Breast epithelium (tissue), 4 donors: Measurements from ENCODE around the gene SH3BP4. TPM values are rescaled to one million over a fixed set of nuclear protein-coding genes. Genes with fewer than 3 reads are reported as not detected.

Experiments used
- DNase-seq, 2 donors: peaks; one replicate each; pipeline ENCODE4 v3.0.0-alpha.2; 2019; ENCODE audit warnings: low spot score in 2 of 2
- H3K27ac ChIP-seq, 2 donors: fragments of 200-600 bp; sonication (generic) in 1 of 2; one replicate each; pipeline ENCODE4 v1.5.1; 2016 to 2019; ENCODE audit warnings: mild to moderate bottlenecking in 1 of 2
- H3K27me3 ChIP-seq, 2 donors: fragments of 200-600 bp; sonication (generic) in 1 of 2; one replicate each; pipeline versions ENCODE4 v1.5.1 to v1.6.0; 2017 to 2019; ENCODE audit warnings: control low read depth in 1 of 2, mild to moderate bottlenecking in 1 of 2
- H3K36me3 ChIP-seq: fragments of 200-600 bp; one replicate; pipeline ENCODE4 v1.5.1; 2019
- H3K4me1 ChIP-seq, 2 donors: fragments of 200-600 bp; sonication (generic); one replicate each; pipeline ENCODE4 v1.5.1; 2016 to 2019; ENCODE audit warnings: control low read depth in 1 of 2
- H3K4me3 ChIP-seq, 3 donors: fragments of 200-600 bp; sonication (generic); 1 replicate in 2 of 3; 2 replicates in 1 of 3; pipeline ENCODE4 v1.5.1; 2016 to 2019; ENCODE audit warnings: mild to moderate bottlenecking in 3 of 3, moderate library complexity in 2 of 3
- H3K9me3 ChIP-seq, 2 donors: fragments of 200-600 bp; sonication (generic) in 1 of 2; one replicate each; pipeline ENCODE4 v1.5.1; 2016 to 2019; ENCODE audit warnings: control low read depth in 1 of 2
- POLR2A ChIP-seq: fragments of 450-650 bp; IDR thresholded peaks from one replicate; pipeline ENCODE4 v1.6.1; 2016; ENCODE audit warnings: antibody characterized with exemption, mild to moderate bottlenecking, moderate library complexity
- POLR2AphosphoS5 ChIP-seq, 3 donors: sonication (generic); formaldehyde crosslinking; IDR thresholded peaks; one replicate each; pipeline ENCODE4 v1.6.1; 2017; ENCODE audit warnings: antibody characterized with exemption in 3 of 3
- intact Hi-C: fragments of 100-400 bp; cut with DNase I; formaldehyde crosslinking; loops from one replicate; pipeline ENCODE4 v1.15.1; 2023; ENCODE audit warnings: low total_unique reads
- total RNA-seq, 3 donors: library from RNA; depleted of rRNA; stranded (reverse); fragments of >200 nt; gene quantifications; one replicate each; pipeline ENCODE4 v1.1.0, GENCODE V29; 2016
- TF ChIP-seq, protein P1 (sequence below), 3 donors: fragments of 450-650 bp; IDR thresholded peaks; one replicate each; pipeline ENCODE4 v1.5.1; 2016 to 2017; ENCODE audit warnings: antibody characterized with exemption in 3 of 3, mild to moderate bottlenecking in 3 of 3, moderate library complexity in 3 of 3

Gene SH3BP4, protein sequence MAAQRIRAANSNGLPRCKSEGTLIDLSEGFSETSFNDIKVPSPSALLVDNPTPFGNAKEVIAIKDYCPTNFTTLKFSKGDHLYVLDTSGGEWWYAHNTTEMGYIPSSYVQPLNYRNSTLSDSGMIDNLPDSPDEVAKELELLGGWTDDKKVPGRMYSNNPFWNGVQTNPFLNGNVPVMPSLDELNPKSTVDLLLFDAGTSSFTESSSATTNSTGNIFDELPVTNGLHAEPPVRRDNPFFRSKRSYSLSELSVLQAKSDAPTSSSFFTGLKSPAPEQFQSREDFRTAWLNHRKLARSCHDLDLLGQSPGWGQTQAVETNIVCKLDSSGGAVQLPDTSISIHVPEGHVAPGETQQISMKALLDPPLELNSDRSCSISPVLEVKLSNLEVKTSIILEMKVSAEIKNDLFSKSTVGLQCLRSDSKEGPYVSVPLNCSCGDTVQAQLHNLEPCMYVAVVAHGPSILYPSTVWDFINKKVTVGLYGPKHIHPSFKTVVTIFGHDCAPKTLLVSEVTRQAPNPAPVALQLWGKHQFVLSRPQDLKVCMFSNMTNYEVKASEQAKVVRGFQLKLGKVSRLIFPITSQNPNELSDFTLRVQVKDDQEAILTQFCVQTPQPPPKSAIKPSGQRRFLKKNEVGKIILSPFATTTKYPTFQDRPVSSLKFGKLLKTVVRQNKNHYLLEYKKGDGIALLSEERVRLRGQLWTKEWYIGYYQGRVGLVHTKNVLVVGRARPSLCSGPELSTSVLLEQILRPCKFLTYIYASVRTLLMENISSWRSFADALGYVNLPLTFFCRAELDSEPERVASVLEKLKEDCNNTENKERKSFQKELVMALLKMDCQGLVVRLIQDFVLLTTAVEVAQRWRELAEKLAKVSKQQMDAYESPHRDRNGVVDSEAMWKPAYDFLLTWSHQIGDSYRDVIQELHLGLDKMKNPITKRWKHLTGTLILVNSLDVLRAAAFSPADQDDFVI
- total RNA-seq, result 10 to 100 TPM; 28.5 to 73.6 (median 44.2) TPM

DNA sequence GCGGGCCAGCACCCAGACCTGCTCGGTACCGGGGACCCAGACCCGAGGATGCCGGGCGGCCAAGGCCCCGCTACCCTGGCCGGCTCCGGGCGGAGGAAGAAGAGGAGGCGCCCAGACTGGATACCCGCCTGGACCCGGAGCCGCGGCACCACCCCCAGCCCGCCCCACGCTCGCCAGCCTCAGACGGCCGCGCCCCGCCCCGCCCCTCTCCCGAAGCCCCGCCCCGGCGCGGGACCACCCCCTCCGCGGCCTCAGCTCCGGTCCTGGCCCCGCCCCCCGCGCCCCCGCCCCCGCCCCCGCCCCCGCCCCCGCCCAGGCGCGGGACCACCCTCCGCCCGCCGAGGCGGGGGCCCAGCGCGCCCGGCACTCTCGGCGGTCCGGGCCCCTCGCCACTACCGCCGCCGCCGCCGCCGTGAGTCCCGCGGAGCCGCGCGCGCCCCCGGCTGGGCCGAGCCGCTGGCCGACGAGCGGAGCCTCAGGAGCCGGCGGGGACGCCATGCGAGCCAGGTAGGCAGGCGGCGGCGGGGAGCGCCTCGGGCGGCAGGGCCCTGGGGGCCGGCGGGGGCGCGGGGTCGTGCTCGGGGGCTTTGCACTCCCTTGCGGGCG, at the start of gene SH3BP4:
Gene SH3BP4, plus strand, starts transcription at position 354 of the 606 bp plus-strand sequence. CDS start 82,986 bp downstream, outside the sequence.
- H3K27ac ChIP-seq, result peak within 1 kb of the TSS; percentile 91 to 94
- H3K9me3 ChIP-seq, result no peaks in the 10 kb centered on the region

DNA sequence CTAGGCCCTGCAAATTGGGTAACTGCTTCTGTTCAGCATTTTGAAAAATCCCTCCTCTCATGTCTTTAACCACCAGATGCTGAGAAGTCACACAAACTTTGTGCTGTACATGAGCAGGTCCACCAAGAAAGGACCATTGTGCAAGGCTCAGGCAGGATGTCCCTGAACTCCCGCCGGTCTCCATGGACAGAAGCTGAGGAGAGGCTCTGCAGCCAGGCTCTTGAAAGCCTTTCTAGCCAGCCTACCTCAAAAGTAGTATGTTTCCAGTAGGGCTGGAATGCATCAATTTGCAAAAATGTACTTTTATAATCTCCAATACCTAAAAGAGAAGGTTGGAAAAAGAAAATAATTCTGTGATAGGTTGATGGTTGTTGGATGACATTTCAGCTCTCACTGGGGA, 47.0 kb upstream of the SH3BP4 start:
- DNase-seq, result no peak
- TF ChIP-seq POLR2A (no peak), POLR2AphosphoS5 (IDR thresholded peaks at IDR 0.05) (no peak)
- TF ChIP-seq, protein P1, sequence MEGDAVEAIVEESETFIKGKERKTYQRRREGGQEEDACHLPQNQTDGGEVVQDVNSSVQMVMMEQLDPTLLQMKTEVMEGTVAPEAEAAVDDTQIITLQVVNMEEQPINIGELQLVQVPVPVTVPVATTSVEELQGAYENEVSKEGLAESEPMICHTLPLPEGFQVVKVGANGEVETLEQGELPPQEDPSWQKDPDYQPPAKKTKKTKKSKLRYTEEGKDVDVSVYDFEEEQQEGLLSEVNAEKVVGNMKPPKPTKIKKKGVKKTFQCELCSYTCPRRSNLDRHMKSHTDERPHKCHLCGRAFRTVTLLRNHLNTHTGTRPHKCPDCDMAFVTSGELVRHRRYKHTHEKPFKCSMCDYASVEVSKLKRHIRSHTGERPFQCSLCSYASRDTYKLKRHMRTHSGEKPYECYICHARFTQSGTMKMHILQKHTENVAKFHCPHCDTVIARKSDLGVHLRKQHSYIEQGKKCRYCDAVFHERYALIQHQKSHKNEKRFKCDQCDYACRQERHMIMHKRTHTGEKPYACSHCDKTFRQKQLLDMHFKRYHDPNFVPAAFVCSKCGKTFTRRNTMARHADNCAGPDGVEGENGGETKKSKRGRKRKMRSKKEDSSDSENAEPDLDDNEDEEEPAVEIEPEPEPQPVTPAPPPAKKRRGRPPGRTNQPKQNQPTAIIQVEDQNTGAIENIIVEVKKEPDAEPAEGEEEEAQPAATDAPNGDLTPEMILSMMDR (IDR thresholded peaks at IDR 0.05), result no peak
- no peaks in the 10 kb centered on the region for H3K9me3 ChIP-seq
- intact Hi-C loops, result no loop called here
- H3K36me3 ChIP-seq, result no peaks in the 10 kb centered on the region
- no peak overlapping the region for H3K4me3 ChIP-seq
- H3K27me3 ChIP-seq, result no peaks in the 10 kb centered on the region
- no peaks in the 10 kb centered on the region for H3K4me1 ChIP-seq
- H3K27ac ChIP-seq, result no peak overlapping the region

More for the DNA sequence above, at the start of gene SH3BP4:
- H3K4me3 ChIP-seq, result peak within 1 kb of the TSS; percentile 60 to 94 (median 90)
- TF ChIP-seq, protein P1 (IDR thresholded peaks at IDR 0.05), result no peak
- no peak for TF ChIP-seq POLR2AphosphoS5 (IDR thresholded peaks at IDR 0.05)
- no peak for TF ChIP-seq POLR2A
- intact Hi-C loops, result no loop called here
- no peaks in the 10 kb centered on the region for H3K27me3 ChIP-seq
- no peaks in the 10 kb centered on the region for H3K36me3 ChIP-seq
- DNase-seq, result peak; percentile 73 to 85
- H3K4me1 ChIP-seq, result peaks cover 10 to 12% of the 10 kb centered on the region in 2 donors

DNA sequence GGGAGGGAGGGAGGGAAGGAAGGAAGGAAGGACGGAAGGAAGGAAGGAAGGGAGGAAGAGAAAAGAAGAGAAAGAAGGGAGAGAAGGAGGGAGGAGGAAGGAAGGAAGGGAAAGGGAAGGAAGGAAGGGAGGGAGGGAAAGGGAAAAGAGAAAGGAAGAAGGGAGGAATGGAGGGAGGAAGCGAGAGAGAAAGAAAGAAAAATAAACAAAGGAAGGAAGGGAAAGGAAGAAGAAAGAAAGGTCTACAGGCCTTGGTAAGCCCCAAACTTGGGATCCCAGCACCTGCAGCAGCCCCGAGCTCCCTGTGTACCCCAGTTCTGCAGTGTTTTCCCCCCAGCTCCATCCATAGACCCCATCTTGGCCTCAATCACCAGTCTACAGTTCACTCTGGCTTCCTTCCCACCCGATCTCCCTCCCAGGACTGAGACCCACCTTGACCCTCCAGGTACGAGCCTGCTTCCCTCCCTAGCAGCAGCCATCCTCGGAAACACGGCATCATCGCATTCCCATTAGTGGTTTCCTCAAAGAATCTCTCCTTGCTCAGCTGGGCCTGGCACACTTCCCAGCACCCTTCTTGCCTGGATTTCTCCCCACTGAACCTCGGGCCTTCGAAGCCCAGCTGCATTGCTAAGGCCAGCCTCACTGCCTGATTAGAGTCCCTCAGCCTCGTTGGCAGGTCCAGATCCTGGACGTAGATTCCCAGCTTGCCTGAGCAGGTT, 46.1 kb upstream of the SH3BP4 start:
- Histone ChIP-seq H3K36me3 (no peaks in the 10 kb centered on the region), H3K4me1 (no peaks in the 10 kb centered on the region), H3K27me3 (no peaks in the 10 kb centered on the region), H3K4me3 (no peak overlapping the region), H3K27ac (no peak overlapping the region), H3K9me3 (no peaks in the 10 kb centered on the region)
- no peak for TF ChIP-seq POLR2AphosphoS5 (IDR thresholded peaks at IDR 0.05)
- TF ChIP-seq, protein P1 (IDR thresholded peaks at IDR 0.05), result no peak
- TF ChIP-seq POLR2A, result no peak
- DNase-seq, result no peak
- intact Hi-C loops, result no loop called here

DNA sequence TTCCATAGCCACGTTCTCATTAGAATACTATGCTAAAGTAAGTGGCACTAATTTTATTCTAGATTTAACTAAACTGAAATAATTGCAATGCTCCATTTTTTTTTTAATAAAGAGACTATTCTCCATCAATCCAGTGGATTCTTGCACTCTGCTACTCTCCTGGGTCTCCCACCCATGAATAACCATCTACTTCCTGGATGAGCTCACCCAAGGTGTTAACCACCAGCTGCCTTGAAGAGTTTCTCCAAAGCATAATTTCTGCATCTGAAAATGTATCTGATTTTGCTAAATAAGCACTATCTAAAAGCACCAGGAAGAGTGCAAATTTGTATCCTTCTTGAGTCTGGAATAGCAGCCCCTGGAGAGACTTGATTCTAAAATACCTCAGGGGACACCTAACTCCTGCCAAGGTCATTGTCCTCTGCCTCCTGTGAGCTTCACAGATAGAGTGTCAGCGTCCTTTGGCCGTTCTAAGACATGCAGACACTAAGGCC, 41.6 kb upstream of the SH3BP4 start:
- no peak for TF ChIP-seq POLR2A
- TF ChIP-seq, protein P1 (IDR thresholded peaks at IDR 0.05), result no peak
- no peak for TF ChIP-seq POLR2AphosphoS5 (IDR thresholded peaks at IDR 0.05)
- Histone ChIP-seq H3K9me3 (no peaks in the 10 kb centered on the region), H3K27ac (no peak overlapping the region), H3K4me1 (no peaks in the 10 kb centered on the region), H3K27me3 (no peaks in the 10 kb centered on the region), H3K36me3 (no peaks in the 10 kb centered on the region), H3K4me3 (no peak overlapping the region)
- no peak for DNase-seq
- intact Hi-C loops, result no loop called here
